ENCODE measurements around the gene DEGS2. TPM values are rescaled to one million over a fixed set of nuclear protein-coding genes. Genes with fewer than 3 reads are reported as not detected.

Gene DEGS2
- total RNA-seq, 1 donor from 2014 or later = not detected

DNA sequence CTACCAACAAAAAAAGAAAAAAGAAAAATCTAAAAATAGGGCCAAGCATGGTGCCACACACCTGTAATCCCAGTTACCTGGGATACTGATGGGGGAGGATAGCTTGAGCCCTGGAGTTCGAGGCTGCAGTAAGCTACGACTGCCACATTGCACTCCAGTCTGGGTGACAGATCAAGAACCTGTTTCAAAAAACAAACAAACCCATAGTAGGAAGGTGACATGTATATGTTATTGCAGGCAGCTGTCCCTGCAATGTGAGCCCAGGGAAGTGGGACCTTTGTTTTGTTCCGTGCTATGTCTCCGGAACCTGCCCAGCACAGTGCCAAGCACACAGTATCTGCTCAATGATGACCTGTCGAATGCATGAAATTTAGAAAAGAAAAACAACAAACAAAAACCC, 42.3 kb upstream of the DEGS2 start:
- peaks cover 2% of the 10 kb centered on the region for H3K36me3 Mint-ChIP-seq (ENCODE audit: low read depth)
- DNase-seq (ENCODE audit: low read depth, low spot score) = no peak
- no peaks in the 10 kb centered on the region for H3K9me3 Mint-ChIP-seq
- H3K27me3 Mint-ChIP-seq (ENCODE audit: low read depth) = no peaks in the 10 kb centered on the region
- no peak for TF ChIP-seq CTCF (conservative IDR thresholded peaks at IDR 0.05)
- H3K4me1 Mint-ChIP-seq = no peaks in the 10 kb centered on the region
- H3K4me3 Mint-ChIP-seq = no peak overlapping the region
- H3K27ac Mint-ChIP-seq (ENCODE audit: unreplicated experiment) = no peak overlapping the region

- Mint-ChIP-seq H3K4me1 (no peaks in the 10 kb centered on the region), H3K27me3 (ENCODE audit: low read depth) (no peaks in the 10 kb centered on the region), H3K4me3 (no peak overlapping the region), H3K27ac (ENCODE audit: unreplicated experiment) (no peak overlapping the region), H3K9me3 (no peaks in the 10 kb centered on the region), H3K36me3 (ENCODE audit: low read depth) (no peaks in the 10 kb centered on the region)
- no peak for TF ChIP-seq CTCF (conservative IDR thresholded peaks at IDR 0.05)
- DNase-seq (ENCODE audit: low read depth, low spot score) = no peak
Measured at GRCh38 chr14:100200311-100200710, 40.9 kb upstream of the DEGS2 start.

- Mint-ChIP-seq H3K4me1 (no peaks in the 10 kb centered on the region), H3K27ac (ENCODE audit: unreplicated experiment) (no peak overlapping the region), H3K27me3 (ENCODE audit: low read depth) (no peaks in the 10 kb centered on the region), H3K9me3 (no peaks in the 10 kb centered on the region), H3K36me3 (ENCODE audit: low read depth) (no peaks in the 10 kb centered on the region), H3K4me3 (no peak overlapping the region)
- DNase-seq (ENCODE audit: low read depth, low spot score) = no peak
- TF ChIP-seq CTCF (conservative IDR thresholded peaks at IDR 0.05) = no peak
Measured at GRCh38 chr14:100199240-100199860, 39.9 kb upstream of the DEGS2 start.

- Mint-ChIP-seq H3K27ac (ENCODE audit: unreplicated experiment) (peak overlapping the region; percentile 87), H3K4me1 (peaks cover 12% of the 10 kb centered on the region), H3K4me3 (peak overlapping the region; percentile 78), H3K9me3 (no peaks in the 10 kb centered on the region), H3K27me3 (ENCODE audit: low read depth) (no peaks in the 10 kb centered on the region), H3K36me3 (ENCODE audit: low read depth) (no peaks in the 10 kb centered on the region)
- no peak for TF ChIP-seq CTCF (conservative IDR thresholded peaks at IDR 0.05)
- peak; percentile 10 for DNase-seq (ENCODE audit: low read depth, low spot score)
Measured at GRCh38 chr14:100193417-100194357, 34.2 kb upstream of the DEGS2 start.

GRCh38 chr14:100192672-100193416, 33.4 kb upstream of the DEGS2 start:
- peak overlapping the region; percentile 87 for H3K27ac Mint-ChIP-seq (ENCODE audit: unreplicated experiment)
- DNase-seq (ENCODE audit: low read depth, low spot score) = peak; percentile 100

More at GRCh38 chr14:100192672-100193416, 33.4 kb upstream of the DEGS2 start:
- Mint-ChIP-seq H3K27me3 (ENCODE audit: low read depth) (no peaks in the 10 kb centered on the region), H3K4me3 (peak overlapping the region; percentile 78), H3K9me3 (no peaks in the 10 kb centered on the region), H3K4me1 (peaks cover 12% of the 10 kb centered on the region), H3K36me3 (ENCODE audit: low read depth) (no peaks in the 10 kb centered on the region)
- peak; percentile 93 for TF ChIP-seq CTCF (conservative IDR thresholded peaks at IDR 0.05)
